HT1080 (cell line): ENCODE data around the gene ZC3H10. TPM values are rescaled to one million over a fixed set of nuclear protein-coding genes. Genes with fewer than 3 reads are reported as not detected.
"Not testable (repeated sequence)": the region's sequence is repeated elsewhere in the genome, so short reads cannot be mapped to it uniquely, and the experiment has no call there.

Source experiments
- DNase-seq: peaks from one replicate; pipeline ENCODE4 v3.0.0-alpha.2; 2015; ENCODE audit warnings: low read depth
- total RNA-seq: library from RNA; depleted of rRNA; stranded (reverse); fragments of >200 nt; shearing (Covaris generic); gene quantifications from 2 replicates; pipeline ENCODE4 v1.2.3, GENCODE V29; 2014

ZC3H10 gene
- total RNA-seq, 1 experiment from 2014 or later: 5.6 TPM

DNA sequence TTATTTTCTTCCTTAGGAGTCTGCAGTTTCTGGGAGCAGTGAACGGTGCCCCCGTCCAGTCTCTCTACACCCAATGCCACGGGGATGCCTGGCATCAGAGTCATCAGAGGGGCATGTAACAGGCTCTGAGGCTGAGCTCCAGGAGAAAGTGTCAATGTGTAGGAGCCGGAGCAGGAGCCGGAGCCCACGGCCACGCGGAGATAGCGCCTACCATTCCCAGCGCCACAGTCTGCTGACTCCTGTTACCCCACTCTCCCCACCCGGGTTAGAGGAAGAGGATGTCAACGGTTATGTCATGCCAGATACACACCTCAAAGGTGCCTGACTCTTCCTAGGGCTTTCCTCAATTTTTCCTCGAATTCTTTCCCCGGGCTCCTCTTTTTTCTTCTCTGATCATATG is 17.0 kb upstream of the ZC3H10 start:
- DNase-seq: no peak

- no peak for DNase-seq
These were observed 15.4 kb upstream of the ZC3H10 start for GRCh38 chr12:56102683-56103065.

- no peak for DNase-seq
These were observed 14.9 kb upstream of the ZC3H10 start for GRCh38 chr12:56103066-56103711.

DNA sequence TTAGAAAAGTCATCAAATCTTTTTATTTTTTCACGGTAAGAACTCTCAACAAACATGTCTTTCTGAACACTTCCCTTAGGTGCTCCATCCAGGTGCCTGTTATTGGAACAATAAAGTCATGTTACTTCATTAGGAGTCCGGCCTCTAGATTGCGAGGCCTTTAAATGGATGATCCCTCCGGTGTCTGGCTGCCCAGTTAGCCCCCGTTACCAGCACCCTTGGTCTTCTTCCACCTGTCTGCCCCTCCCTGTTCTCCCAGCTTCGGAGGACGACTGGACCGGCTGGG is 14.3 kb upstream of the ZC3H10 start:
- no peak for DNase-seq

GRCh38 chr12:56104109-56104814 is 13.8 kb upstream of the ZC3H10 start, which contains the start of gene PA2G4:
PA2G4 (plus strand) TSS chr12:56104559; CDS start chr12:56104738, 179 bp downstream.
- DNase-seq: peak; percentile 100

DNA sequence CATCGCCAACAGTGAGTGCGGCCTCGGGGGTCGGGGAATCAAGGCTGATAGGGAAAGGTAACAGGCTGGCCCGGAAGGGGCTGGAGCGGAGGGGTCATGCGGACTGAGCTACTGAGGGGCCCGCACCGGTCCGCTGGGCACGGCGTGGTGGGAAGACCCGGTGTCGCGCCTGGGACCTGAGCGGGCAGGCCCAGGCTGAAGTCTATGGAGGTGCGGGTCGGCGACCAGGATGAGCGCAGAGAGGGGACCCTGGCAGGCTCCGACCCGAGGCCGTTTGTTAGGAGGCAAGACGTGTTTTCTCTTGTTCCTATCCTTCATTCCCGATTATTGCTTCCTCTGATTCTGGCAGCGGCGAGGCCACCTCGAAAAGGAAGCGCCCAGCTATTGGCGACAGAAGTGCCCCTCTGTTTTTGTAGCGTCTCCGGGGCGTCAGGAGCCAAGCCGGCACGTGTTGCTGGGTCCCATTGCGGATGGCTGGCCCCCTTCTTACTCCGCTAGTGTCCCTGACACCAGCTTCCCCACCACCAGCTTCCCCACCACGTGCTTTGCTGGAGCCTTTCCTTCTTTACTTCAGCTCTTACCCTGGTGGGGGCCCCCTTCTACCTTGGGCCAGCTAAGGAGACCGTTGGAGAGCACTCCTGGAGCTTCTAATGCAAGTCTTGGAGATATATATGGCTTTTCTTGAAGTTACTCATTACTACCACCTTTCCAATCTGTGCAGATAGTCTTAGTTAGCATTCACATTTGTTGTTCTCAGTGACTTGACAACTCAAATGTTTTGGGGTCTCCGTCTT is 13.1 kb upstream of the ZC3H10 start:
- peak; percentile 30 for DNase-seq

- DNase-seq: no peak
These were observed 12.5 kb upstream of the ZC3H10 start for GRCh38 chr12:56105609-56105902.

- no peak for DNase-seq
These were observed 10.8 kb upstream of the ZC3H10 start for GRCh38 chr12:56107242-56107641.

- no peak for DNase-seq
These were observed 7.5 kb upstream of the ZC3H10 start for GRCh38 chr12:56110571-56110970.

GRCh38 chr12:56114084-56114483 is 4.0 kb upstream of the ZC3H10 start:
- DNase-seq: no peak

- DNase-seq: peak; percentile 63
These were observed 2.7 kb upstream of the ZC3H10 start for GRCh38 chr12:56115329-56115728.

DNA sequence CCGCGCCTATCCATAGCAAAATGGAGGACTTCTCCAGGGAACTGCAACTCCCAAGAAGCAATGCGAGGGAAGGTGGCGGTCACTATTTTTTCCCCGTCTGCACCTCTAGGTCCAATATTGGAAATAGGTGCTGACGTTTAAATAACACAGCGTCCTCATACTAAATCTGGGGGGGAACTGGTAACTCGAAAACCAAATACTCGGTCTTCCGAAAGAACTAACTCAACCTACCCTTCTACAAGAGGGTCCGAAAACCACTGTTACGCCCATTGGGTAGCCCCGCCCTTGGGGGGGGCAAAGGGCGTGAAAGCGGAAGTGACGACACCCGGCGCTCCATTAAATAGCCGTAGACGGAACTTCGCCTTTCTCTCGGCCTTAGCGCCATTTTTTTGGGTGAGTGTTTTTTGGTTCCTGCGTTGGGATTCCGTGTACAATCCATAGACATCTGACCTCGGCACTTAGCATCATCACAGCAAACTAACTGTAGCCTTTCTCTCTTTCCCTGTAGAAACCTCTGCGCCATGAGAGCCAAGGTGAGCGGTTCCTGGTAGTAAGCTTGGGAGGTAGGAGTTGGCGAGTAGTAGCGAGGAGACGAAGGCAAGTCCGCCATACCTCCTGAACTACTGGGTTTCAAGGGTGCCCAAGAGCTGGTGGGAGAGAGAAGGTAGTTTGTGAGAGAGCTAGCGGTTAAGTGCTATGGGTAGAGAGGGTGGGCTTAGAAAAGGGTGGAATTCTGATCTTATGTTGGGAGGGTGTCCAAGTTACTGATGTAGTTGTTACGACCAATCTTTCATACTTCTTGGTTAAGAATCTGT is 1.6 kb upstream of the ZC3H10 start, which contains the start of gene RPL41:
TSS of gene RPL41 (plus strand) at position 367 of the 815 bp plus-strand sequence.
- DNase-seq: peak; percentile 90

DNA sequence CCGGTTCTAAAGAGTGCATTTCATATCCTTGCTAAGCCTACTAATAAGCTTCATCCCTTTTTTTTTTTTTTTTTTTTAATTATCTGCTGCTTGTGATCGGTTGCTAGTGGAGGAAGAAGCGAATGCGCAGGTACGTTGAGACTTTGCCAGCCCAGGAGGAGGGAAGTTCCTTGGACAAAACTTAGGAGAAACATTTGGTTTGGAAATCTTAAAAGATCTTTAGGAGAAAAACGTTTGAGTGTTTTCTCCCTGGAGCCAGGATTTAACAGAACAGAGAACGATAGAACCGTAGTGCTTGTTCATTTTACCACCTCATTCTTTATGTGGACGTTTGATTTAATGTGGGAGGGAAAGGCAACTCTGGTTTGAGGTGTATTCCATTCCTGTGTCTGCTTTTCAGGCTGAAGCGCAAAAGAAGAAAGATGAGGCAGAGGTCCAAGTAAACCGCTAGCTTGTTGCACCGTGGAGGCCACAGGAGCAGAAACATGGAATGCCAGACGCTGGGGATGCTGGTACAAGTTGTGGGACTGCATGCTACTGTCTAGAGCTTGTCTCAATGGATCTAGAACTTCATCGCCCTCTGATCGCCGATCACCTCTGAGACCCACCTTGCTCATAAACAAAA is 872 bp upstream of the ZC3H10 start:
- DNase-seq: not testable (repeated sequence)

GRCh38 chr12:56118688-56119357 is 757 bp downstream of the ZC3H10 start:
- DNase-seq: no peak

GRCh38 chr12:56119361-56119796 is 1.3 kb downstream of the ZC3H10 start:
- peak; percentile 74 for DNase-seq

DNA sequence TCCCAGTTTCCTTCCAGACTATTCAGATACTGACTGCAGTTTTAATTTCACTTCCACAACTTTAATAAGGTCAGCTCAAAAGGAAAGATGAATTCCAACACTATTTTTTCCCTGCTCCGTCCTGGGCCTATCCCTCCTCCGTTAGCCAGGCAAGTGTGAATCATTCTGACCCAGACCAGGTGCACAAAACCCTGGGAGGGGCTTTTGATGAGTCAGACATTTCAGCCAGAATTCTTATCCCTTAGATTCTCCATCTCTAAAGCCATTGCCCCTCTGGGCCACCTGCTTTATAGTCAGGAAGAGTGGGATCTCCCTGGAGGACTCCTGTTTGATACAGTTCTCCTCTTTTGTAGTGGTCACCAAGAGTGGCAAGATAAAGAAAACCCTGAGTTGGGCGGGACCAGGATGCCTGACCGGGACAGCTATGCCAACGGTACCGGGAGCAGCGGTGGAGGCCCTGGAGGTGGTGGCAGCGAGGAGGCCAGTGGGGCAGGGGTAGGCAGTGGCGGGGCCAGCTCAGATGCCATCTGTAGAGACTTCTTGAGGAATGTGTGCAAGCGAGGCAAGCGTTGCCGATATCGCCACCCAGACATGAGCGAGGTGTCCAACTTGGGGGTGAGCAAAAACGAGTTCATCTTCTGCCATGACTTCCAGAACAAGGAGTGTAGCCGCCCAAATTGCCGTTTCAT is 2.2 kb downstream of the ZC3H10 start:
- peak; percentile 66 for DNase-seq

- DNase-seq: no peak
These were observed 3.3 kb downstream of the ZC3H10 start for GRCh38 chr12:56121204-56121870.

DNA sequence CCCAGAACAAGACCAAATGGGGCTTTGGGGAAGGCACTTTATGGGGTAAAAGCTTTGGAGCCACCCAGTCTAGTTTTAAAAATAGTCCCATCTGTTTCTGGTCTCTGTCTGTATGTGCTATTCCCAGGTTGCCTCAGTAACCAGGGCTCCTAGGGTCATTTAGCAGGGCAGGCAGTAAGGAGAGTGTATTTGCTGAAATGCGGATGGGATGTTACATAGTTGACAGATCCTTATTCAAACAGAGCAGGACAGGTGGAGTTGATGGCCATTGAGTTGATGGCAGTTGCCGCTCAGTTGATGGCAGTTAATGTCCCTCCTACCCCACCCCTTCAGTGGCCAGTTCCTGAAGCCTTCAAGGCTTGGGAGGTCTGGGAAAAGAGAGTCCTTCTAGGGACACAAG is 4.6 kb downstream of the ZC3H10 start:
- DNase-seq: no peak

GRCh38 chr12:56124133-56124532 is 6.1 kb downstream of the ZC3H10 start:
- DNase-seq: no peak
